GM13977 (cell line): Measurements from ENCODE around the gene EPB41L3.

Source experiments
- DNase-seq: peaks from one replicate; pipeline ENCODE4 v3.0.0; 2012; ENCODE audit warnings: low spot score
- in situ Hi-C: fragments of 300-500 bp; cut with MboI; formaldehyde crosslinking; loops from one replicate; pipeline ENCODE4 v1.12.0; 2022; ENCODE audit warnings: low sequenced_read_pairs, low pct_unique_long_range_greater_than_20kb, mixed read lengths, inconsistent platforms; ENCODE audit not compliant: unreplicated experiment
- TF ChIP-seq, protein P1 (sequence below): IDR thresholded peaks from 2 replicates; pipeline ENCODE4 v1.5.1; 2012; ENCODE audit warnings: mild to moderate bottlenecking, control low read depth; ENCODE audit not compliant: insufficient read depth; ENCODE audit errors: extremely low read depth, missing control alignments

EPB41L3 gene

DNA sequence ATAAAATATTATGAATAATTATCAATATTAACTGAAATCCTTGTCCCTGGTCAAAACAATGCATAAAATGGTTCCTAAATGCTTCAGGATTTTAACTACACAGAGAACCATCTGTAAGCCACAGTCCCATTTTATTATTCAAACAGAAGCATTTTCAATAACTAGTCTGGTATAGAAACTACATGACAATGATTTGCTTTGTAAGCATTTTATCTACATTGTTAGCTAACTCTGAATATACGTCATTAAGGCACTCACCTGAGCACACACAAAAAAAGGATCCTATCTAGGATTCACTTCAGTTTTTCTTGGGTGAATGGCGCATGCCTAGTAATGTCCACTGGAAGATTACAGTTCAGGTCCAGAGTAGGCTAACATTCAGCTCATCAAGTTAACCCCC, 22.8 kb downstream of the EPB41L3 start:
- no peak for DNase-seq
- TF ChIP-seq, protein P1, sequence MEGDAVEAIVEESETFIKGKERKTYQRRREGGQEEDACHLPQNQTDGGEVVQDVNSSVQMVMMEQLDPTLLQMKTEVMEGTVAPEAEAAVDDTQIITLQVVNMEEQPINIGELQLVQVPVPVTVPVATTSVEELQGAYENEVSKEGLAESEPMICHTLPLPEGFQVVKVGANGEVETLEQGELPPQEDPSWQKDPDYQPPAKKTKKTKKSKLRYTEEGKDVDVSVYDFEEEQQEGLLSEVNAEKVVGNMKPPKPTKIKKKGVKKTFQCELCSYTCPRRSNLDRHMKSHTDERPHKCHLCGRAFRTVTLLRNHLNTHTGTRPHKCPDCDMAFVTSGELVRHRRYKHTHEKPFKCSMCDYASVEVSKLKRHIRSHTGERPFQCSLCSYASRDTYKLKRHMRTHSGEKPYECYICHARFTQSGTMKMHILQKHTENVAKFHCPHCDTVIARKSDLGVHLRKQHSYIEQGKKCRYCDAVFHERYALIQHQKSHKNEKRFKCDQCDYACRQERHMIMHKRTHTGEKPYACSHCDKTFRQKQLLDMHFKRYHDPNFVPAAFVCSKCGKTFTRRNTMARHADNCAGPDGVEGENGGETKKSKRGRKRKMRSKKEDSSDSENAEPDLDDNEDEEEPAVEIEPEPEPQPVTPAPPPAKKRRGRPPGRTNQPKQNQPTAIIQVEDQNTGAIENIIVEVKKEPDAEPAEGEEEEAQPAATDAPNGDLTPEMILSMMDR: no peak
- in situ Hi-C loops: loop anchor here (25.0 kb wide), 1 partner anchor 109 kb away; no protein-coding TSS in a partner anchor

DNA sequence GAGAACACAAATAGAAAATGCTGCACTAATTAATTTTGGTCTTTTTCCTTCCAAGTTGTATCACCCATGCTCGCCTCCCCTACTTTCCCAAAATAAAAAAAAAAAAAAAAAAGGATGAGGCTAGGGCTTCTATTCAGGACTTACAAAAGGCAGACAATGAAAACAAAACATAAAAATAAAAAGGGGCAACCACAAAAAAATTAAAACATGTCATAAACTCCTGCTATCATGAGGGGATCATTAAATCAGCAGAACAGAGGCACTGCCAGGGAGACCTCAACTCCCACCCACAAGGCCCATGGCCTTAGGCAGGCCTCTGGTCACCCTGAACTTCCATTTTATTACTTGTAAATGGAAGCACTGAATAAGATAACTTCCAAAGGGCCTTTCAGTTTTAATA, 23.3 kb downstream of the EPB41L3 start:
- TF ChIP-seq, protein P1: no peak
- DNase-seq: no peak
- in situ Hi-C loops: loop anchor here (25.0 kb wide), 1 partner anchor 108 kb away; no protein-coding TSS in a partner anchor

DNA sequence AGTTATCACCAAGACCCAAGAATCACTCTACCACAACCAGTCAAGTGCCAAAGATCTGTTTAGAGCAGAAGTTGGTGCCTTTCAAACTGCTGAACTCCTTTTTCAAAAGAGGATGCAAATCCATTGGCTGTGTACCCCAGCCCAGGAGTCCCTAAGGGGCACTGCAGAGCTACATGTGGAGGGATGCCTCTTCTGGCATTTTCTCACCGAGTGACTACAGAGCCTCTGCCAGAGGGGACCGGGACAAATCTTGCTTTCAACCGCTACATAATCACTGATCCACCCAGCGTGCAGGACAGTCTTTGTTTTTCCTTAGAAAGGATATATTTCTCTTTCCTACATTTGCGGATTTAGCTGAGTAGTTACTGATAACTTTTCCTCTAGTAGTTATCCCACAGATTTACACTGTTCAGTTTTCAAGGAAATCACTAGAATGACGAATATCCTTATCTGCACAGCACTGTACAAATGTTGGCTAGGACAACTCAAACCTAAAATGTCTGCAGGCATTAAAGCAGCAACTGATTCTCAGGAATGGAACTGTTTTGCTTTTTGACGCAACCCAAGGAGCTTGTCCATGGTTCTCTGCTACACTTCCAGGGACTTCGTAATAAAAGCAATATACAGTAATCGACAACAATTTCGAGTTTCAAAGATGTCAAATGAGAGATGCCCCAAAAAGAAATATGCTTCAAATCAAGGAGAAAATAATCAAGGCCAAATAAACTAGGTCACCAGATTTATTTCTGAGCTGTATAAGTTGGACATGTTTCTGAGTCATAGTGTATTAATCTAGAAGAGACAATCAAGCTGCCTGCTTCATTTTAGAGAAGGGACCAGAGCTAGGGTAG, 24.1 kb downstream of the EPB41L3 start:
- TF ChIP-seq, protein P1: no peak
- DNase-seq: no peak
- in situ Hi-C loops: loop anchor here (25.0 kb wide), 1 partner anchor 107 kb away; no protein-coding TSS in a partner anchor

- in situ Hi-C loops: loop anchor here (25.0 kb wide), 1 partner anchor 107 kb away; no protein-coding TSS in a partner anchor
- TF ChIP-seq, protein P1: no peak
- no peak for DNase-seq
Observed at GRCh38 chr18:5518899-5519371, 24.9 kb downstream of the EPB41L3 start.

DNA sequence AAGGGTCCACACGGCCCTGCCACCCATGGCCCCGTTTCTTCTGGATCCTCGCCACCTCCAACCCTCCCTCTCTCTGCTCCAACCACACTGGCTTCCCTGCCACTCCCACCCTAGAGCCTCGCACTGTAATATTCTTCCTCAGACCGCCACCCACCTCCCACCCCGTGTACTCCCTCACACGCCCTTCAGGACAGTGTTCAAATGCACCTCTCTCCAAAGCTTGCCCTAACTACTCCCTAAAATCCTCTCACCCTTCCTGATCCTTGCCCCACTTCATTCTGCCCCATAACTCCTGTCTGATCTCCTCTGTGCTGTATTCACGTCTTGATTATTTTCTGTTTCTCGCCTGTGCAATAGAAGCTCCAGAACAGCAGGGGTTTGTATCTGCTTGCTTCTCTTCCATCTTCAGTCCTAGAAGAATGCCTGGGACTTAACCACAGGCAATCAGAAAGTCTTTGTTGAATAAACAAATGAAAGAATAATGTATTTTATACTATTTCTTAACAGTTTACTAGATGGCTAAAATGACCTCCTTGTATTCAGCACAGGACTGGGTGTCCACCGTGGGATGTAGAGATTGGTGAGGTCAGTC, 25.5 kb downstream of the EPB41L3 start:
- in situ Hi-C loops: loop anchor here (25.0 kb wide), 1 partner anchor 106 kb away; no protein-coding TSS in a partner anchor
- DNase-seq: no peak
- TF ChIP-seq, protein P1: no peak

DNA sequence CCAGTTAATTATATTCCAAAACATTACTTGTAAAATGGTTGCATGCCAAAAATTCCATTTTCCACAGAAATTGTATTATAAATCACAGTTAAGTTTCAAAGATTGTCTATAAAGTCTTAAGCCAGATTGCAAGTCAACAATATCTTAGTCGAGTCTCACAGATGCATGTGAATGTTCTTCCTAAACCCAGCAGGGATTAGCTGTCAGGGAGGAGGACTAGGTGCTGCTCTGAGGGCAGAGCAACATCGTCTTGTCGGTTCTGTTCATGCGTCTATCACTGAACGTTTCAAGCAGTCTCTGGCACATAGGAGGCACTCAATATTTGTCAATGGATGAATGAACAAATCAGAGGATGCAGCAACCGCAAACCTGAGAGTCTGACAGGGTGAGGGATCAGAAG, 27.0 kb downstream of the EPB41L3 start:
- DNase-seq: no peak
- TF ChIP-seq, protein P1: no peak
- in situ Hi-C loops: loop anchor here (25.0 kb wide), 1 partner anchor 105 kb away; no protein-coding TSS in a partner anchor
